Endothelial cell (in vitro differentiated cells): ENCODE results near the gene APBB1IP. TPM values are rescaled to one million over a fixed set of nuclear protein-coding genes. Genes with fewer than 3 reads are reported as not detected.
"Not testable (repeated sequence)": the region's sequence is repeated elsewhere in the genome, so short reads cannot be mapped to it uniquely, and the experiment has no call there.

Experiments
- DNase-seq: peaks from one replicate; pipeline ENCODE4 v3.0.0; 2021; ENCODE audit warnings: low spot score
- H3K27ac Mint-ChIP-seq: one replicate; pipeline ENCODE4 v1.8.0; 2021; ENCODE audit warnings: mixed read lengths, inconsistent platforms; ENCODE audit not compliant: unreplicated experiment
- H3K27me3 Mint-ChIP-seq: one replicate; pipeline ENCODE4 v1.8.0; 2021; ENCODE audit warnings: mild to moderate bottlenecking, moderate library complexity, mixed read lengths, inconsistent platforms; ENCODE audit not compliant: unreplicated experiment
- H3K36me3 Mint-ChIP-seq: one replicate; pipeline ENCODE4 v1.8.0; 2021; ENCODE audit warnings: mild to moderate bottlenecking, low read depth, mixed read lengths, inconsistent platforms; ENCODE audit not compliant: unreplicated experiment
- H3K4me1 Mint-ChIP-seq: one replicate; pipeline ENCODE4 v1.8.0; 2021; ENCODE audit warnings: mild to moderate bottlenecking, mixed read lengths, inconsistent platforms; ENCODE audit not compliant: unreplicated experiment
- H3K4me3 Mint-ChIP-seq: one replicate; pipeline ENCODE4 v1.8.0; 2021; ENCODE audit warnings: mild to moderate bottlenecking, mixed read lengths, inconsistent platforms; ENCODE audit not compliant: unreplicated experiment
- H3K9me3 Mint-ChIP-seq: one replicate; pipeline ENCODE4 v1.8.0; 2021; ENCODE audit warnings: mixed read lengths, inconsistent platforms; ENCODE audit not compliant: unreplicated experiment
- total RNA-seq: library from RNA; stranded (reverse); fragmentation: NEBNext Ultra II Directional; extraction: Animal tissue kit (Norgen Biotek cat#: 25700); gene quantifications from one replicate; pipeline ENCODE4 v1.2.1, GENCODE V29; 2021; ENCODE audit not compliant: unreplicated experiment
- TF ChIP-seq, protein P1 (sequence below): fragments of 200-600 bp; sonication (generic); IDR thresholded peaks from one replicate; pipeline ENCODE4 v1.5.0; 2021; ENCODE audit warnings: antibody characterized with exemption; ENCODE audit not compliant: unreplicated experiment

The APBB1IP gene
- total RNA-seq, 1 donor from 2014 or later = not detected

- H3K27me3 Mint-ChIP-seq = no peaks in the 10 kb centered on the region
- H3K36me3 Mint-ChIP-seq = no peaks in the 10 kb centered on the region
- H3K4me1 Mint-ChIP-seq = no peaks in the 10 kb centered on the region
- no peaks in the 10 kb centered on the region for H3K9me3 Mint-ChIP-seq
- TF ChIP-seq, protein P1, sequence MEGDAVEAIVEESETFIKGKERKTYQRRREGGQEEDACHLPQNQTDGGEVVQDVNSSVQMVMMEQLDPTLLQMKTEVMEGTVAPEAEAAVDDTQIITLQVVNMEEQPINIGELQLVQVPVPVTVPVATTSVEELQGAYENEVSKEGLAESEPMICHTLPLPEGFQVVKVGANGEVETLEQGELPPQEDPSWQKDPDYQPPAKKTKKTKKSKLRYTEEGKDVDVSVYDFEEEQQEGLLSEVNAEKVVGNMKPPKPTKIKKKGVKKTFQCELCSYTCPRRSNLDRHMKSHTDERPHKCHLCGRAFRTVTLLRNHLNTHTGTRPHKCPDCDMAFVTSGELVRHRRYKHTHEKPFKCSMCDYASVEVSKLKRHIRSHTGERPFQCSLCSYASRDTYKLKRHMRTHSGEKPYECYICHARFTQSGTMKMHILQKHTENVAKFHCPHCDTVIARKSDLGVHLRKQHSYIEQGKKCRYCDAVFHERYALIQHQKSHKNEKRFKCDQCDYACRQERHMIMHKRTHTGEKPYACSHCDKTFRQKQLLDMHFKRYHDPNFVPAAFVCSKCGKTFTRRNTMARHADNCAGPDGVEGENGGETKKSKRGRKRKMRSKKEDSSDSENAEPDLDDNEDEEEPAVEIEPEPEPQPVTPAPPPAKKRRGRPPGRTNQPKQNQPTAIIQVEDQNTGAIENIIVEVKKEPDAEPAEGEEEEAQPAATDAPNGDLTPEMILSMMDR = no peak
- no peak overlapping the region for H3K4me3 Mint-ChIP-seq
- H3K27ac Mint-ChIP-seq = no peak overlapping the region
- no peak for DNase-seq
Observed at GRCh38 chr10:26579256-26580063, 141.3 kb downstream of the APBB1IP start.

- no peak overlapping the region for H3K27ac Mint-ChIP-seq
- H3K27me3 Mint-ChIP-seq = no peaks in the 10 kb centered on the region
Observed at GRCh38 chr10:26586211-26586610, 148.1 kb downstream of the APBB1IP start.

GRCh38 chr10:26588611-26589010, 150.5 kb downstream of the APBB1IP start:
- TF ChIP-seq, protein P1 = no peak

More at GRCh38 chr10:26586211-26586610, 148.1 kb downstream of the APBB1IP start:
- no peak for DNase-seq
- TF ChIP-seq, protein P1 = no peak
- no peak overlapping the region for H3K4me3 Mint-ChIP-seq
- no peaks in the 10 kb centered on the region for H3K9me3 Mint-ChIP-seq
- H3K4me1 Mint-ChIP-seq = no peaks in the 10 kb centered on the region
- H3K36me3 Mint-ChIP-seq = no peaks in the 10 kb centered on the region

DNA sequence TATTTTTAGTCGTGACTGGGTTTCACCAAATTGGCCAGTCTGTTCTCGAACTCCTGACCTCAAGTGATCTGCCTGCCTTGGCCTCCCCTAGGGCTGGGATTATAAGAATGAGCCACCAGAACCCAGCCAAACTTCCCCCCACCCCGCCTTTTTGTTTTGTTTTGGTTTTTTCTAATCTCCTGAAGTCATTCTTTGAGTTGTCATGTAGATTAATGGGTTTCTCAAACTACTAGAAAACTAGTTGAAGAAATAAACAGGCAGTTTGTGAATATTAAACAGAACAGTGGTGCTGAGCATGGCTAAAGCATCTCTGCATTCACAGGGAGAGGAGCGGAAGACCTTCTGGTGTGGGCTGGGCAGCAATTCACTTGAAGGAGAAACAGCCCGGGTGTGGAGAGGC, 151.7 kb downstream of the APBB1IP start:
- DNase-seq, H3K9me3 Mint-ChIP-seq, H3K4me3 Mint-ChIP-seq, H3K4me1 Mint-ChIP-seq, H3K27me3 Mint-ChIP-seq, H3K27ac Mint-ChIP-seq, H3K36me3 Mint-ChIP-seq: not testable (repeated sequence)

More at GRCh38 chr10:26588611-26589010, 150.5 kb downstream of the APBB1IP start:
- Mint-ChIP-seq H3K36me3 (no peaks in the 10 kb centered on the region), H3K9me3 (no peaks in the 10 kb centered on the region), H3K4me3 (no peak overlapping the region), H3K27ac (no peak overlapping the region), H3K4me1 (no peaks in the 10 kb centered on the region), H3K27me3 (no peaks in the 10 kb centered on the region)
- DNase-seq = no peak

DNA sequence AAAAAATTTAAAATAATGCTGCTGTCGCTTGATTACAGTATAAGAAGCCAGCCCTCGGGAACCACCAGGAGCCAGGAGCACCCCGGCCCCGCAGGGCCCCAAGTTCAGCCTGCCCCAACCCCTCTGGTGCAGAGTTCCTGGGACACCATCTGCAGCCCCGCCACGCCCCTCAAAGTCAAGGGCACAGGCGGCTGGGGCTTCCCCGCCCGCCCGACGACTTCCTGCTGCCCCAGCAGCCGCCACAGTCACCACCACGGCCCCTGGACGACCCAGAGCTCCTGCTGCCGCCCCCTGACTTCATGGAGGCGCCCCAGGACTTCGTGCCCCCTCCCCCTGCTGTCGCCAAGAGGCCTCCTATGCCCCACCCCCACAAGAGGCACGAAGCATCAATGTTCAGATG, 155.8 kb downstream of the APBB1IP start:
- Mint-ChIP-seq H3K27me3 (no peaks in the 10 kb centered on the region), H3K36me3 (no peaks in the 10 kb centered on the region), H3K27ac (no peak overlapping the region), H3K9me3 (no peaks in the 10 kb centered on the region), H3K4me3 (no peak overlapping the region), H3K4me1 (no peaks in the 10 kb centered on the region)
- DNase-seq = no peak
- TF ChIP-seq, protein P1 = no peak

DNA sequence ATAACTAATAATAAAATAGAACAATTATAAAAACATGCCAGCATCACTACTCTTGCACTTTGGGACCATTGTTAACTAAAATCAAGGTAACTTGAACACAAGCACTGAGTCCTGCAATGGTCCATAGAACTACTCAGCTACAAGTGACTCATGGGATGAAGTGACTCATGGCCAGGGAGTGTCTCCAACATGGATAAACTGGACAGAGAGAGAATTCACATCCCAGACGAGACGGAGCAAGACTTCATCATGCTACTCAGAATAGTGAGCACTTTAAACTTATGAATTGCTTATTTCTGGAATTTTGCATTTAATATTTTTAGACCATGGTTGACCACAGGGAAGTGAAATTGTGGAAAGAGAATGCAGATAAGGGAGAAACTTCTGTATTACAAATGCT, 165.1 kb downstream of the APBB1IP start:
- not testable (repeated sequence) for H3K4me1 Mint-ChIP-seq, DNase-seq, H3K9me3 Mint-ChIP-seq, H3K27ac Mint-ChIP-seq, H3K27me3 Mint-ChIP-seq, H3K4me3 Mint-ChIP-seq, H3K36me3 Mint-ChIP-seq

- H3K4me1 Mint-ChIP-seq, H3K27me3 Mint-ChIP-seq, DNase-seq, H3K36me3 Mint-ChIP-seq, H3K4me3 Mint-ChIP-seq, H3K9me3 Mint-ChIP-seq, H3K27ac Mint-ChIP-seq: not testable (repeated sequence)
Observed at GRCh38 chr10:26604320-26605093, 166.4 kb downstream of the APBB1IP start.
